IPS-15b (cell line): Measurements from ENCODE around the gene MAP2K4.
A peak's percentile ranks its signal among the peaks of the same experiment; 100 is the strongest.

Source experiments
- H3K27me3 ChIP-seq: one replicate; pipeline ENCODE4 v1.6.1; 2013; ENCODE audit warnings: low read length; ENCODE audit not compliant: control insufficient read depth, insufficient read depth
- H3K36me3 ChIP-seq: one replicate; pipeline ENCODE4 v1.6.1; 2013; ENCODE audit warnings: low read length; ENCODE audit not compliant: control insufficient read depth, insufficient read depth
- H3K4me1 ChIP-seq: one replicate; pipeline ENCODE4 v1.6.1; 2013; ENCODE audit warnings: mild to moderate bottlenecking, low read length; ENCODE audit not compliant: control insufficient read depth, insufficient read depth
- H3K4me3 ChIP-seq: one replicate; pipeline ENCODE4 v1.5.1; 2013; ENCODE audit warnings: low read depth, low read length
- H3K9ac ChIP-seq: one replicate; pipeline ENCODE4 v1.6.1; 2013; ENCODE audit warnings: low read depth, mild to moderate bottlenecking, low read length
- H3K9me3 ChIP-seq: one replicate; pipeline ENCODE4 v1.6.1; 2013; ENCODE audit warnings: mild to moderate bottlenecking, low read length; ENCODE audit not compliant: control insufficient read depth, insufficient read depth

Gene MAP2K4

DNA sequence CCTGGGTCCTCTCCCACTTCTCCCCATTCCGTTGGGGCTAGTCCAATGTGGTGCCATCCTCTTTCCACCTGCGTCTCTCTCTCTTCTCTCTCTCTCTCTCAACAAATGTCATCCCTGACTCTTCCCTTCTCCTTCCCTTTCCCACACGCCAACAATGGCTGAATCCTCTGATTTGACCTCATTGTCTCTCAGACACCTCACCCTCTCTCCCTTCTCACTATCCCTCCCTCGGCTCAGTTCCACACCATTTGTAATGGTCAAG lies 22.8 kb upstream of the MAP2K4 start:
- H3K9me3 ChIP-seq, result no peaks in the 10 kb centered on the region
- peak overlapping the region; percentile 50 for H3K9ac ChIP-seq
- peak overlapping the region; percentile 81 for H3K4me3 ChIP-seq
- H3K27me3 ChIP-seq, result no peaks in the 10 kb centered on the region
- no peaks in the 10 kb centered on the region for H3K36me3 ChIP-seq
- H3K4me1 ChIP-seq, result no peaks in the 10 kb centered on the region

DNA sequence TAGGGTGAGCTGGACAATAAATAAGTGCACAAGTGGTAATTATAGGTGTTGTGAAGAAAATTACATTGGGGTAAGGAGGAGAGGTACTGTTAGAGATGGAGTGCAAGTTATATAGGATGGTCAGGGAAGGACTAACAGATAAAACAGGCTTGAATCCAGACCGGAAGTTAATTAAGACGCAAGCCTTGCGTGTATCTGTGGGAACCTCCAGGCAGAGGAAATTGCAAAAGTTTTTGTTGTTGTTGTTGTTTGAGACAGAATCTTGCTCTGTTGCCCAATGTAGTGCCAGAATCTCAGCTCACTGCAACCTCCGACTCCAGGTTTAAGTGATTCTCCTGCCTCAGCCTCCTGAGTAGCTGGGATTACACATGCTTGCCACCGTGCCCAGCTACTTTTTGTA lies 21.0 kb upstream of the MAP2K4 start:
- Histone ChIP-seq H3K9ac (no peak overlapping the region), H3K4me3 (no peak overlapping the region), H3K9me3 (no peaks in the 10 kb centered on the region), H3K27me3 (no peaks in the 10 kb centered on the region), H3K4me1 (no peaks in the 10 kb centered on the region), H3K36me3 (no peaks in the 10 kb centered on the region)

DNA sequence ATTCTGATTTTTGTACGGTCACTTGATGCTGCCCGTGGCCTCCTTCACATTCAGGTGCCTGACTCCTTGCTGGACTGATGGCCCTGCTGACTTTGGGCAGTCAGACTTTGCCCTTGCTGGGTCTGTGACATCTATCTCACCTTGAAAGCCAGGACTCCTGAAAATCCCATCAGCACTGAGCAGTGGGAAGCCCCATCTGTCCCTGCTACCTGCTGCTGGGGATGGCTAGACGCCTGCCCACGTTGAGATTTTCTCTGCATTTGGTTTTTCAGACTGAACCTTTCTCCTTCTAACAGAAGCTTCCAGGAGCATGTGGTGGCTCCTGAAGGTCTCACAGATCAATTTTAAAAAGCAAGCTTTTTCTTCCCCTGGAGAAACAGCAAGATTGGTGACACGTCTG lies 13.2 kb upstream of the MAP2K4 start:
- Histone ChIP-seq H3K9ac (no peak overlapping the region), H3K36me3 (no peaks in the 10 kb centered on the region), H3K27me3 (no peaks in the 10 kb centered on the region), H3K9me3 (no peaks in the 10 kb centered on the region), H3K4me3 (no peak overlapping the region), H3K4me1 (no peaks in the 10 kb centered on the region)

DNA sequence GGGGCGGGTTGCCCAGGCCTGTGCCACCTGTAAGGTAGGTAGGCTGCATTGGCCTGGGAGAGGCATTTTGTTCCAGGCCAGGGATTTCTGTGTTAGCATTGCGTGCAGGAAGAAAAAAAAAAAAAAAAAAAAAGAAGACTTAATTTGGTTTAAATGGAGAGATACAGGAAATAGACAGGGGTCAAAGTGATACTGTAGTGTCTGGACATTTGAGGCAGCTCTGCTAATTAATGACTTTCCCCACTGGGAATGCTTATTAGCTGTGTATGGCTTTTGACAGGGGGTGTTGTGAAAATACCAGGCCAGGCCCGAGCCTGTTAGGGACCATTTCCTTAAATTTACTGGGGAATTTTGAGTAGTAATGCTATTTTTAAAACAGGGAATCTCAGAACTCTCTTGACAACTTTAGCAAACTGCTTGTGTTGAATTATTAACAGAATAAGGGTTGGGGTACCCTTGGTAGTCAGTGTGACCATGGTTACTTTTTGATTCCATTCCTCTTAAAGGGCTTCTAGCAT lies 1.0 kb downstream of the MAP2K4 start:
- peaks cover 13% of the 10 kb centered on the region for H3K4me1 ChIP-seq
- peak overlapping the region; percentile 67 for H3K4me3 ChIP-seq
- no peaks in the 10 kb centered on the region for H3K9me3 ChIP-seq
- H3K9ac ChIP-seq, result peak overlapping the region; percentile 39
- peaks cover 10% of the 10 kb centered on the region for H3K27me3 ChIP-seq
- H3K36me3 ChIP-seq, result no peaks in the 10 kb centered on the region

DNA sequence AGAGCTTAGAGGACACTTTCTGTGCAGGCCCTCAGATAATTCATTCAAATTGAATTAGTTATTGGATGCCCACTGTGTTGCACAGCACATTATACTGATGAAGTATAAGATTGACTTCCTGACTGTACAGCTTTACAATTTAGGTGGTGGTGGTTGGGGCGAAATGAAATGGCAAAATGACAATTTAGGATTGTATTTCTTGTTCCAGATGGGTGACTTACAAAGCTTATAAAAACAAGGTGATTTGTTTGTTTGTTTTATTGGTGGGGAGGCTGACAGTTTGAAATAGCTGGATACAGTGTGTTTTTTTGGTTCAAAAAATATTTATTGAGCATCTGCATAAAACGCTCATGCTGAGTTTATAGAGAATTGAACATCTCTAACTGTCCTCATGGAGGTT lies 1.6 kb downstream of the MAP2K4 start:
- no peaks in the 10 kb centered on the region for H3K36me3 ChIP-seq
- H3K9ac ChIP-seq, result no peak overlapping the region
- H3K4me3 ChIP-seq, result no peak overlapping the region
- H3K27me3 ChIP-seq, result peaks cover 10% of the 10 kb centered on the region
- H3K4me1 ChIP-seq, result peaks cover 13% of the 10 kb centered on the region
- no peaks in the 10 kb centered on the region for H3K9me3 ChIP-seq

DNA sequence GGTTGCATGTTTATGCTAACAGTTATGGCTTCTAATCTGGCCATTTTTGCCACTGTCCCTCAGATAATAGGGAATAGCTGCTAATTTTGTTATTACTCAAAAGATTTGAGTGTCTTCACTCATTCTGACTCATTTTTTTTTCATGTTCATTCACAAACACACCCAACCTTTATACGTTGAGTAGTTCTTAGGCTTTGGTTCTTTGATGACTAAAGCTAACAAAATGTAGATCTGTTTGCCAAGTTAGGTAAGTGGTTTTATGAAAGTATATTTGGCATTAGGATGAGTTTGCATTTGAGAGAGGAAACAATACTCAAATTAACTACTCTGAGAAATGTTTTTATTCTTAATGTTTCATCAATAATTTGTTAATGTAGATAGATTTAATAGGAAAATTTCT lies 3.6 kb downstream of the MAP2K4 start:
- Histone ChIP-seq H3K27me3 (peaks cover 10% of the 10 kb centered on the region), H3K4me1 (peaks cover 13% of the 10 kb centered on the region), H3K9me3 (no peaks in the 10 kb centered on the region), H3K36me3 (no peaks in the 10 kb centered on the region), H3K4me3 (no peak overlapping the region), H3K9ac (no peak overlapping the region)

DNA sequence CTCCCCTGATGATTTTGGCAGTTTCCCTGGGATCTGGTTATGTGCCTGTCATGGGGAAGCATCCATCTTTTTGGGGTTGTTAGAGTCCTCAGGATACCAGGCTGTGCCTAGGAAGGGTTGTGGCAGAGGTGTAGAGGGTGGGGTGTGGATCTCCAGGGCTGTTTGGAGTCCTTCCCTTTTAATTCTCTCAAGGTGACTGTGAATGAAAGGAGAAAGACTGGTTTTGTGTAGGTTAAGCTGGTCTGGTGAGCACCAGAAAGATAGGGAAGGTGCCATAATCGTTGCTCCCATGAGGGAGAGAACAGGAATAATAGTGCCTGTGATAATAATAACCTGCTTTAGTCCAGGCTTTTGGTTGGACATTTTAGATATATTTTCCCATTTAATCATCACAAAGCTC lies 7.0 kb downstream of the MAP2K4 start:
- no peaks in the 10 kb centered on the region for H3K36me3 ChIP-seq
- H3K9me3 ChIP-seq, result no peaks in the 10 kb centered on the region
- no peak overlapping the region for H3K9ac ChIP-seq
- no peaks in the 10 kb centered on the region for H3K27me3 ChIP-seq
- H3K4me3 ChIP-seq, result no peak overlapping the region
- H3K4me1 ChIP-seq, result peaks cover 11% of the 10 kb centered on the region

DNA sequence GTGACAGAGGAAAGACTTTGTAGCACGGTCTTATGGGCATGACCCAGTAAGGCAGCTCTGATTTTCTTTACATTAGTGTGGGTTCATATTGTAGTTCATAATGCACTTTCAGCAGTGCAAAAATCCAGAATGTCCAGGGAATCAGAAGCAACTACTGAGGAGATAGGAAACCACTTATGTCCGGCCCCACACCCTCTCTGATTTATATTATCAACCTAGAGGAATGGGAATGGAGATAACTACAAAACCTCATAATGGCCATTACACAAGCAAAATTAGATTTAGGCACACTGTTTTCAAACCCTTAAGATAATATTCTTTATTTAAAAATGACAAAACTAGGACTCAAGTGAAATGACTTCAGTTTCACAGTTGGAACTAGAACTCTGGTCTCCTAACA lies 7.9 kb downstream of the MAP2K4 start:
- H3K4me1 ChIP-seq, result peaks cover 11% of the 10 kb centered on the region
- no peaks in the 10 kb centered on the region for H3K36me3 ChIP-seq
- H3K9ac ChIP-seq, result no peak overlapping the region
- H3K9me3 ChIP-seq, result no peaks in the 10 kb centered on the region
- H3K4me3 ChIP-seq, result no peak overlapping the region
- no peaks in the 10 kb centered on the region for H3K27me3 ChIP-seq

DNA sequence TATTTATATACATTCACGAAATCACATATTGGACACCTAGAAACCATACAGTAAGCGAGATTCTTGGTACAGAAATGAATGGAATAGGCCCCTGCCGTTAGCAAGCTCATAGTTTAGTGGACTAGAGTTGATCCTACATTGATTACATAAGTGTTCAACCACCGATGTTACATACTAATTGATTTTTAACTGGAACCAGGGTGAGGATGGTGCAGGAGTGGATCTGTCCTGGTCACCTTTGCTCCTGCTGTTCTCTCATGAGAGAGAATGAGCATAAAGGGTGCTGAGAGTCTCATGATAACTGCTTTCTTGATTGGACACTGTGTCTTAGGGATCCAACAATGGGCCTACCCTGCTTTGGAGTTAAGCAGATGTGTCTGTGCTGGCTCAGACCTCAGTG lies 13.9 kb downstream of the MAP2K4 start:
- no peak overlapping the region for H3K4me3 ChIP-seq
- H3K9me3 ChIP-seq, result no peaks in the 10 kb centered on the region
- H3K9ac ChIP-seq, result no peak overlapping the region
- H3K27me3 ChIP-seq, result no peaks in the 10 kb centered on the region
- H3K4me1 ChIP-seq, result peaks cover 5% of the 10 kb centered on the region
- no peaks in the 10 kb centered on the region for H3K36me3 ChIP-seq

DNA sequence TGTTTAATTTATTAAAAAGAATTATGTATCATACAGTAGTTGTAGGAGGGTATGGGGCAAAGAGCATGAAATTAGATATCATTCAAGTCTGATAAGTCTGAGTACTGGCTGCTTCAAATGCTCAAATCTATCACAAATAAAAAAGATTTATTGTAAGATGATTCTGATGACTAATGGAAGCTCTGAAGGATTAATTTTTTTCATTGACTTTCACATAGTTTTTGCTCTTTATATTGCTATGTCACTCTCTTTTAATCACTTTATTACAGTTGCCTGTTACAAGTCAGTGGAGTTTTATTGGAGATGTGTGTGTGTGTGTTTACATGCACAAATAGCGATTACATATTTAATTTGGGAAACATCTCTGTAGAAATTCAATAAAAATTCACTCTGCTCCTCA lies 15.0 kb downstream of the MAP2K4 start:
- Histone ChIP-seq H3K27me3 (no peaks in the 10 kb centered on the region), H3K9me3 (no peaks in the 10 kb centered on the region), H3K4me1 (peaks cover 4% of the 10 kb centered on the region), H3K4me3 (no peak overlapping the region), H3K9ac (no peak overlapping the region), H3K36me3 (no peaks in the 10 kb centered on the region)

DNA sequence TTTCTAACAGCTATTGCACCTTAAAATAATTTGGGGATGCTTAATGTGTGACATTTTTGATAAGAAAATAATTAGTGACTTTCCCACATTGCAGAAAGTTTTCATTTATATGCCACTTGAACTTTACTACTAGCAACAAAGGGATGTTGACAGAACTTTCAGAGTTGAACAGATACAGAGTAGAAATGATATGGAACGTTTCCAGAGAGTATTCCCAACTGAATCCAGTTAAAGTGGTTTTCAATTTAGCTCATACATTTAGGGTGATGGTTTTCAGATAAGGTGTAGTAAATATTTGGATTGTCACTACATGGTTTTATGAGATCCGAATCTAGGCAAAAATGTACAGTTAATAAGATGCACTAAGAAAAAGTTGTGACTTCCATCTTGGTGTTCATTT lies 17.3 kb downstream of the MAP2K4 start:
- H3K27me3 ChIP-seq, result no peaks in the 10 kb centered on the region
- no peaks in the 10 kb centered on the region for H3K4me1 ChIP-seq
- H3K36me3 ChIP-seq, result no peaks in the 10 kb centered on the region
- no peak overlapping the region for H3K9ac ChIP-seq
- no peak overlapping the region for H3K4me3 ChIP-seq
- H3K9me3 ChIP-seq, result no peaks in the 10 kb centered on the region

DNA sequence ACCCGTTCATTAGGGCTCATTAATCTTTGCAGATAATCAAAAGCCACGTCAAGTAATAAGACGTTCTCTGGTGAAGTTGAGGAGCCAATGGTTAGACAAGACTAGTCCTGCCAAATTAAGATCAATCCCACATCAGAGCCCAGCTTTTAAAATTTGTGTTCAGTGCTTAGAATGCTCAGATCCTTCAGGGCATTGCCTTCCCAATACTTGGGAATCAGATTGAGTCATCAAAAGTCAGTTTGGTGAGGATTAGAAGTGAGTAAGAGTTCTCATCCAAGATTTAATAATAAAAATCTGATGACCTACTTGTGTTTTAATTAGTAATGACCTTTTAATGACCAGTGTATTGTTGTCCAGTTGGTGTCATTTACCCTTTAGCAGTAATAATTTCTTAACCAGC lies 19.8 kb downstream of the MAP2K4 start:
- Histone ChIP-seq H3K27me3 (no peaks in the 10 kb centered on the region), H3K36me3 (no peaks in the 10 kb centered on the region), H3K4me3 (no peak overlapping the region), H3K4me1 (peaks cover 4% of the 10 kb centered on the region), H3K9me3 (no peaks in the 10 kb centered on the region), H3K9ac (no peak overlapping the region)

DNA sequence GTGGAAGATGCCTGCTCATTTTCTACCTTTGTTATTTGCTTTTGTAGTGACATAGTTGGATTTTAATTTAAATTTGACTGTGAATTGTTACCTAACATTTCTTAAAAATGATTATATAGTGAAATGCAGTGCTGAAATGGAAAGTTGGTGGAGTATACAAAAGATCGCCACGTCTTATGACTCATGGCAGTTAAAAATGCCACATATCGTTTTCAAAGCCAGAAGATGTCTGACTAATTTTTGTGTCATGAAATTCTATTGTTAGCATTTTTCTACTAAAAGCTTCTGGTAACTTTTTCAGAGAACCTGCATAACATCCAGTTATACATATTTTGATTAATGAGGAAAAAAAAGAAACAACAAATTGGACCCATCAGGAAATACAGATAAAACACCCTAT lies 20.6 kb downstream of the MAP2K4 start:
- Histone ChIP-seq H3K4me1 (peaks cover 12% of the 10 kb centered on the region), H3K27me3 (no peaks in the 10 kb centered on the region)

More for the DNA sequence above, 20.6 kb downstream of the MAP2K4 start:
- no peak overlapping the region for H3K4me3 ChIP-seq
- H3K9me3 ChIP-seq, result no peaks in the 10 kb centered on the region
- no peak overlapping the region for H3K9ac ChIP-seq
- no peaks in the 10 kb centered on the region for H3K36me3 ChIP-seq
